ENCODE data around the gene WNT7B.

GRCh38 chr22:45975164-45976161 lies 1.5 kb downstream of the WNT7B start:
- TF ChIP-seq CTCF (IDR thresholded peaks at IDR 0.05) (no peak), NFIC (IDR thresholded peaks at IDR 0.05; ENCODE audit: borderline replicate concordance) (no peak), RCOR1 (IDR thresholded peaks at IDR 0.05; ENCODE audit: low read length) (no peak), SIN3A (IDR thresholded peaks at IDR 0.05; ENCODE audit: borderline replicate concordance, low read depth, low read length) (no peak), POLR2AphosphoS5 (IDR thresholded peaks at IDR 0.05; ENCODE audit: low read depth, low read length) (no peak), EP300 (IDR thresholded peaks at IDR 0.05; ENCODE audit: borderline replicate concordance in 1 of 2, low read depth in 1 of 2, low read length in 1 of 2) (no peak), USF2 (IDR thresholded peaks at IDR 0.05; ENCODE audit: borderline replicate concordance, low read depth, low read length) (no peak), TCF12 (IDR thresholded peaks at IDR 0.05) (no peak), RFX5 (IDR thresholded peaks at IDR 0.05; ENCODE audit: low read length) (no peak)
